Chondrocyte (in vitro differentiated cells): ENCODE data around the gene SULT6B1. TPM values are rescaled to one million over a fixed set of nuclear protein-coding genes. Genes with fewer than 3 reads are reported as not detected.

ENCODE experiments used
- DNase-seq: peaks from one replicate; pipeline ENCODE4 v3.0.0; 2021; ENCODE audit warnings: mixed read lengths, low spot score
- H3K27ac Mint-ChIP-seq: one replicate; pipeline ENCODE4 v1.8.0; 2021; ENCODE audit warnings: mild to moderate bottlenecking, moderate library complexity, mixed read lengths; ENCODE audit not compliant: unreplicated experiment
- H3K27me3 Mint-ChIP-seq: 2 replicates; pipeline ENCODE4 v1.8.0; 2021; ENCODE audit warnings: low read depth, mixed read lengths
- H3K36me3 Mint-ChIP-seq: 2 replicates; pipeline ENCODE4 v1.8.0; 2021; ENCODE audit warnings: low read depth, mixed read lengths
- H3K4me1 Mint-ChIP-seq: 2 replicates; pipeline ENCODE4 v1.8.0; 2021; ENCODE audit warnings: low read depth, mild to moderate bottlenecking, mixed read lengths
- H3K4me3 Mint-ChIP-seq: one replicate; pipeline ENCODE4 v1.8.0; 2021; ENCODE audit warnings: mild to moderate bottlenecking, moderate library complexity, mixed read lengths; ENCODE audit not compliant: unreplicated experiment
- H3K9me3 Mint-ChIP-seq: 2 replicates; pipeline ENCODE4 v1.8.0; 2021; ENCODE audit warnings: low read depth, mixed read lengths
- total RNA-seq: library from RNA; stranded (reverse); gene quantifications from 3 replicates; pipeline ENCODE4 v1.2.1, GENCODE V29; 2021
- TF ChIP-seq, protein P1 (sequence below): fragments of 200-600 bp; sonication (generic); IDR thresholded peaks from 2 replicates; pipeline ENCODE4 v1.5.0; 2021; ENCODE audit warnings: antibody characterized with exemption, mild to moderate bottlenecking, moderate library complexity

The SULT6B1 gene
- total RNA-seq, 1 donor from 2014 or later: not detected

DNA sequence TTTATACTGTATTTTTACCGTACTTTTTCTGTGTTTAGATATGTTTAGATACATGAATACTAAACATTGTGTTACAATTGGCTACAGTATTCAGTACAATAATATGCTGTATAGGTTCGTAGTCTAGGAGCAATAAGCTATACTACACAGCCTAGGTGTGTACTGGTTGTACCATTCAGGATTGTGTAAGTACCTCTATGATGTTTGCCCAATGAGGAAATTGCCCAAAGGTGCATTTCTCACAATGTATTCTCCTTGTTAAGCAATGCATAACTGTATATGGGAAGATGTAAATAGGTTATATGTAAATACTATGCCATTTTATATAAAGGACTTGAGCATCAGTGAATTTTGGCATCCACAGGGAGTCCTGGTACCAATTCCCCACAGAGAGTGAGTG lies 42.4 kb downstream of the SULT6B1 start:
- Mint-ChIP-seq H3K9me3 (no peaks in the 10 kb centered on the region), H3K27me3 (no peaks in the 10 kb centered on the region), H3K4me3 (no peak overlapping the region), H3K36me3 (peaks cover 20% of the 10 kb centered on the region), H3K27ac (no peak overlapping the region), H3K4me1 (peaks cover 7% of the 10 kb centered on the region)
- TF ChIP-seq, protein P1, sequence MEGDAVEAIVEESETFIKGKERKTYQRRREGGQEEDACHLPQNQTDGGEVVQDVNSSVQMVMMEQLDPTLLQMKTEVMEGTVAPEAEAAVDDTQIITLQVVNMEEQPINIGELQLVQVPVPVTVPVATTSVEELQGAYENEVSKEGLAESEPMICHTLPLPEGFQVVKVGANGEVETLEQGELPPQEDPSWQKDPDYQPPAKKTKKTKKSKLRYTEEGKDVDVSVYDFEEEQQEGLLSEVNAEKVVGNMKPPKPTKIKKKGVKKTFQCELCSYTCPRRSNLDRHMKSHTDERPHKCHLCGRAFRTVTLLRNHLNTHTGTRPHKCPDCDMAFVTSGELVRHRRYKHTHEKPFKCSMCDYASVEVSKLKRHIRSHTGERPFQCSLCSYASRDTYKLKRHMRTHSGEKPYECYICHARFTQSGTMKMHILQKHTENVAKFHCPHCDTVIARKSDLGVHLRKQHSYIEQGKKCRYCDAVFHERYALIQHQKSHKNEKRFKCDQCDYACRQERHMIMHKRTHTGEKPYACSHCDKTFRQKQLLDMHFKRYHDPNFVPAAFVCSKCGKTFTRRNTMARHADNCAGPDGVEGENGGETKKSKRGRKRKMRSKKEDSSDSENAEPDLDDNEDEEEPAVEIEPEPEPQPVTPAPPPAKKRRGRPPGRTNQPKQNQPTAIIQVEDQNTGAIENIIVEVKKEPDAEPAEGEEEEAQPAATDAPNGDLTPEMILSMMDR: no peak
- no peak for DNase-seq

DNA sequence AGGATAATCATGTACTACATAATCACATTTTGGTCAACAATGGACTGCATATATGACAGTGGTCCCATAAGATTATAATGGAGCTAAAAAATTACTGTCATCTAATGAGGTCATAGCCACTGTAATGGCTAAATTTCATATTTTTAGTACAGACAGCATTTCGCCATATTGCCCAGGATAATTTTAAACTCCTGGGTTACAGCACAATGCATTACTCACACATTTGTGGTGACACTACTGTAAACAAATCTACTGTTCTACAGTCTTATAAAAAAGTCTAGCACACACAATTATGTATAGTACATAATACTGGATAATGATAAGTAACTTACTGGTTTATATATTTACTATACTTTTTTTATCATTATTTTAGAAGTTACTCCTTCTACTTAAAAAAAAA lies 44.5 kb downstream of the SULT6B1 start:
- Mint-ChIP-seq H3K27me3 (no peaks in the 10 kb centered on the region), H3K4me1 (no peaks in the 10 kb centered on the region), H3K36me3 (peaks cover 32% of the 10 kb centered on the region), H3K4me3 (no peak overlapping the region), H3K27ac (no peak overlapping the region), H3K9me3 (no peaks in the 10 kb centered on the region)
- DNase-seq: no peak
- TF ChIP-seq, protein P1: no peak

DNA sequence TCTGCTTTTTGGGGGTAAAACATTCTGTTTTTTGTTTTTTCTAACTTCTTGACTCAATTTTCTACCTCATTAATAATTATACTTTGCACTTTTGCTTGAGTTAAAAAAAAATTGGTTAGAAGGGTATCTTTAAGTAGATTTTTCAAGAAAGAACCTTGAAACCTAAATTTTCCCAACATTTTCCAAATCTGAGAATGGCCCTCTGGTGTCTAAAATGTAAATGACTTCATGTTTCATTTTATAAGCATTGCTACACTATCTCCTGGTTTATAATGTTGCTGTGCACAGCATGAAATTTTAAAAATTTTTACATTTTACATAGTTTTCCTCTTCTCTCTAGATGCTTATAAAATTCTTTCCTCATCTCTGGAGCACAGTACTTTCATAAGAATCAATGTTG lies 45.9 kb downstream of the SULT6B1 start:
- Mint-ChIP-seq H3K9me3 (no peaks in the 10 kb centered on the region), H3K4me3 (no peak overlapping the region), H3K27me3 (no peaks in the 10 kb centered on the region), H3K4me1 (no peaks in the 10 kb centered on the region), H3K27ac (no peak overlapping the region), H3K36me3 (peaks cover 36% of the 10 kb centered on the region)
- DNase-seq: no peak
- TF ChIP-seq, protein P1: peak; percentile 53

DNA sequence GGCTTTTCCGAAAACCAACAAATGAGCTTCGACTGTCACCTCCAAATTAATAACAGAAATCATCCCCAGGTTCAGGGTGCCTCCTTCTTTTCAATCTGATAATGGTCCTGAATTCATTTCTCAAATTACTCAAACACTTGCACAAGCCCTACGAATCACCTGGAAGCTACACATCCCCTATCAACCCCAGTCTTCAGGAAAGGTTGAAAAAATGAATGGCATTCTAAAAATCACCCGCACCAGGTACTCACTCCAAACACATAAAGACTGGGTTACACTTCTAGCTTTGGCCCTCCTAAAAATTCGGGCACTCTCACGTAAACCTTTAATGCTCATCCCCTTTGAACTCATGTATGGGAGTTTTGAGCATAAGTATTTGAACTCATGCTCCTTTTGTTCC lies 55.6 kb downstream of the SULT6B1 start:
- H3K4me3 Mint-ChIP-seq: no peak overlapping the region
- H3K27ac Mint-ChIP-seq: no peak overlapping the region
- H3K9me3 Mint-ChIP-seq: no peaks in the 10 kb centered on the region
- no peaks in the 10 kb centered on the region for H3K27me3 Mint-ChIP-seq
- H3K4me1 Mint-ChIP-seq: no peaks in the 10 kb centered on the region
- TF ChIP-seq, protein P1: no peak
- peaks cover 43% of the 10 kb centered on the region for H3K36me3 Mint-ChIP-seq
- DNase-seq: no peak

DNA sequence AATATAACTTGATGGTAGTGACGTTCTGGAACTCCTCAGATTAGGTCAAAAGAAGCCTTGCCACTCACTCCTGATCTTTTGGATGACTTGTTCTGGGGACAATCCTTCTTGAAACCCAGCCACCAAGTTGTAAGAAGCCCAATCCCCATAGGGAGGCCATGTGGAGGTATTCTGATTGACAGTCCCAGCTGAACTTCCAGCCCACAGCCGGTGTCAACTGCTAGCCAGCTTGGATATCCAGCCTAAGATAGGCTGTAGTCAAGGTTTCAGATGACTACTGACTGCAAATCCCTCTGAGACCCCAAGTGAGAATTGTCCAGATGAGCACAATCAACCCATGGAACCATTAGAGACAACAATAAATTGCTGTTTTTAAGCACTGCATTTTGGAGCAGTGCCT lies 63.1 kb downstream of the SULT6B1 start:
- H3K27ac Mint-ChIP-seq: no peak overlapping the region
- DNase-seq: no peak
- H3K27me3 Mint-ChIP-seq: no peaks in the 10 kb centered on the region
- H3K36me3 Mint-ChIP-seq: peaks cover 40% of the 10 kb centered on the region
- H3K9me3 Mint-ChIP-seq: no peaks in the 10 kb centered on the region
- H3K4me3 Mint-ChIP-seq: no peak overlapping the region
- TF ChIP-seq, protein P1: no peak
- H3K4me1 Mint-ChIP-seq: no peaks in the 10 kb centered on the region
